ENCODE data around the gene KRTAP10-3. TPM values are rescaled to one million over a fixed set of nuclear protein-coding genes. Genes with fewer than 3 reads are reported as not detected.

KRTAP10-3 gene
- total and polyA plus RNA-seq, 9 of the 15 experiments (the other 6 are each of a cell fraction or from before 2014, with no cell fraction given) = not detected

GRCh38 chr21:44590311-44590721, 31.7 kb upstream of the KRTAP10-3 start:
- no peak overlapping the region for H3K27ac ChIP-seq (ENCODE audit: extremely low read depth, low read depth, low read length)
- intact Hi-C loops (cut with micrococcal nuclease) (no loop called here), in situ Hi-C loops (cut with MboI) (no loop called here)
- no peaks in the 10 kb centered on the region for H3K9me1 ChIP-seq (ENCODE audit: control insufficient read depth, insufficient read depth, low read length)
- TF ChIP-seq ZNF717 (CRISPR knock-in tag; IDR thresholded peaks at IDR 0.05) (no peak), CHD1 (IDR thresholded peaks at IDR 0.05; ENCODE audit: low read length) (no peak), RAD51 (IDR thresholded peaks at IDR 0.05; ENCODE audit: borderline replicate concordance, low read depth) (no peak), ZNF324 (CRISPR knock-in tag; IDR thresholded peaks at IDR 0.05) (no peak), HIVEP1 (CRISPR knock-in tag; IDR thresholded peaks at IDR 0.05) (no peak), AFF4 (CRISPR knock-in tag; IDR thresholded peaks at IDR 0.05) (no peak), POLR2A (conservative IDR thresholded peaks at IDR 0.05) (no peak), ETS1 (conservative IDR thresholded peaks at IDR 0.05; ENCODE audit: control insufficient read depth, low read depth, low read length) (no peak), SPI1 (IDR thresholded peaks at IDR 0.05; ENCODE audit: borderline replicate concordance, low read depth, low read length) (no peak), HCFC1 (IDR thresholded peaks at IDR 0.05; ENCODE audit: low read depth, low read length) (no peak), ZNF133 (CRISPR knock-in tag; IDR thresholded peaks at IDR 0.05) (no peak), JUND (IDR thresholded peaks at IDR 0.05; ENCODE audit: borderline replicate concordance, low read depth, low read length) (no peak), JUND (tag; IDR thresholded peaks at IDR 0.05; ENCODE audit: borderline replicate concordance, low read depth, low read length) (no peak)
- H3K9ac ChIP-seq (ENCODE audit: insufficient read depth in 1 of 2, low read depth in 2 of 2, low read length in 2 of 2) = peak overlapping the region in 1 of 2 experiments; percentile 68; a peak in 1 of 4 replicates
- no peaks in the 10 kb centered on the region for H3K79me2 ChIP-seq (ENCODE audit: control insufficient read depth, insufficient read depth, low read length)
- H3K4me1 ChIP-seq (replicated peaks in 1 of 2; ENCODE audit: control insufficient read depth in 2 of 2, insufficient read depth in 2 of 2, low read length in 2 of 2) = peaks cover 22 to 37% of the 10 kb centered on the region in 2 experiments
- no peak for ATAC-seq
- H3K9me3 ChIP-seq (replicated peaks; ENCODE audit: control insufficient read depth, insufficient read depth, low read depth, low read length) = no peaks in the 10 kb centered on the region; the same call in 1 of the 2 replicates
- ChIA-PET CTCF (ENCODE audit: low intra/inter-chr PET ratio) (no interaction called here), POLR2A (interaction anchor here (0.5 to 0.6 kb wide), 3 partner anchors 61 to 522 kb away, joined by 3 to 4 read pairs (median 3); no protein-coding TSS in a partner anchor)
- H2AFZ ChIP-seq (ENCODE audit: low read depth, low read length) = no peak overlapping the region
- no peaks in the 10 kb centered on the region for H3K36me3 ChIP-seq (ENCODE audit: control insufficient read depth, insufficient read depth, low read length)
- H3K27me3 ChIP-seq (ENCODE audit: control insufficient read depth in 2 of 2, insufficient read depth in 2 of 2, low read length in 2 of 2) = peaks cover 0 to 9% of the 10 kb centered on the region in 2 experiments; a peak in 1 of 5 replicates
- BruUV-seq (replicated peaks) = no TSS peak
- WGBS (ENCODE audit: insufficient coverage, low coverage, missing lambda C conversion rate) = 3% methylated on average over 7 of the region's 10 CpGs
- no peak for DNase-seq (ENCODE audit: extremely low read depth in 1 of 4, low spot score in 3 of 4)
- no peak for FAIRE-seq
- no peak overlapping the region for H3K4me3 ChIP-seq
- no peak overlapping the region for H3K4me2 ChIP-seq (ENCODE audit: insufficient read depth, low read length)
- H4K20me1 ChIP-seq (replicated peaks; ENCODE audit: control insufficient read depth, insufficient read depth, low read length) = no peaks in the 10 kb centered on the region
